Activated gamma-delta T cell (primary cell): ENCODE results near the gene ZNF587B.
A peak's percentile ranks its signal among the peaks of the same experiment; 100 is the strongest.
"Not testable (repeated sequence)": the region's sequence is repeated elsewhere in the genome, so short reads cannot be mapped to it uniquely, and the experiment has no call there.

Source experiments
- DNase-seq: peaks from one replicate; lab custom pipeline; 2025; lab: John Stamatoyannopoulos, UW
- total RNA-seq, 2 donors: gene quantifications; one replicate each; lab custom pipeline; 2026; lab: John Stamatoyannopoulos, UW

Gene ZNF587B
- 47.1 to 75.0 reads per million in 2 donors for total RNA-seq

- no peak for DNase-seq
Observed at GRCh38 chr19:57830071-57830602, at the start of gene ZNF587B. ZNF587B (plus strand) TSS chr19:57830299; CDS start chr19:57830529, 230 bp downstream.

GRCh38 chr19:57786286-57786685 lies 43.8 kb upstream of the ZNF587B start:
- no peak for DNase-seq

DNA sequence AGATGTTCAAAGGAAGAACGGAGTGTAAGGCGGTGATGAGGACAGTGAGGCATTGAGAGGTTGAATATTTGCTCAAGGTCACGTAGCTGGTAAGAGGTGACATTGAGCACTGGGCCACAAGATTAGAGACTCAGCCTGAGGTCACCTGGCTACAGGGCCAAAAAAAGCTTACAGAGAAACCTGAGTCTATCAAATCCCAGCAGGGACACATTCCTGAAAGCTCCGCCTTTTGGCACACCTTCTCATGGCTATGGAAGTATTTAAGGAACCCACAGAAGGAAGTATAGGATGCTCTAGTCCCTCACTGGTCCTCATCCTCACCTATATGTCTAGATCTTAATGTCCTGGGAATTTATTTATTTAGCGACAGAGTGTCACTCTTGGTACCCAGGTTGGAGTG lies 43.2 kb upstream of the ZNF587B start:
- DNase-seq: no peak

- no peak for DNase-seq
Observed at GRCh38 chr19:57788114-57788692, 41.9 kb upstream of the ZNF587B start.

DNA sequence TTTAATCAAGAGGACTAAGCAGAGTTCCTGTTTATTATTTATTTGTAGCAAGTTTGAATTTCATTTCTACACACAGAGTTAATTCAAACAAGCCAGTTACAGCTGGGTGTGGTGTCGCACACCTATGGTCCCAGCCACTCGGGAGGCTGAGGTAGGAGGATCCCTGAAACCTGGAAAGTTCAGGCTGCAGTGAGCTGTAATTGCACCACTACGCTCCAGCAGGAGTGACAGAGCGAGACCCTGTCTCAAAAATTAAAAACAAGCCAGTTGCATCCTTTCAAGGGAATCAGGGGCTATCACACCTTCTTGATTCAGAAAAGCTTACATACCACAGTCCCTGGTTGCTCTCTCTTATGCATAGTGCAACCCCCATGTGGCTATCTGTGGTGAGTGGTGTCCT lies 40.8 kb upstream of the ZNF587B start:
- DNase-seq: no peak

DNA sequence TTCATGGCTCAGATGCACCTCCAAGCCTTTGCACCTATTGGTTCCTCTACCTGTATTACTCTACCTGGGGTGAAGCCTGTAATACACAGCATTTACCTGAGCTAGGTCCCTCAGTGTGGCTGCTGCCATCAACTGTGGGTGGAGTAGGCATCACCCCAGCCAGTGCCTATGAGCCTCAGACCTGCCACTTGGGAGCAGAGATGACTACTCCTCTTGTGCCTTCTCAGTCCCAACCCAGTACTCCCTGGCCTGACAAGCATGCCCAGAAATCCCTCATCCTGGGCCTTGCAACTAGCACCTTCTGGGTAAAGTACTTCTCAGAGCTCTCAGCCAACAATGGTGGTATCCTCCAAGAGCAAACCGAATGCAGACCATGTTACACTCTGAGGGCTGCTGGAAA lies 33.5 kb upstream of the ZNF587B start:
- not testable (repeated sequence) for DNase-seq

DNA sequence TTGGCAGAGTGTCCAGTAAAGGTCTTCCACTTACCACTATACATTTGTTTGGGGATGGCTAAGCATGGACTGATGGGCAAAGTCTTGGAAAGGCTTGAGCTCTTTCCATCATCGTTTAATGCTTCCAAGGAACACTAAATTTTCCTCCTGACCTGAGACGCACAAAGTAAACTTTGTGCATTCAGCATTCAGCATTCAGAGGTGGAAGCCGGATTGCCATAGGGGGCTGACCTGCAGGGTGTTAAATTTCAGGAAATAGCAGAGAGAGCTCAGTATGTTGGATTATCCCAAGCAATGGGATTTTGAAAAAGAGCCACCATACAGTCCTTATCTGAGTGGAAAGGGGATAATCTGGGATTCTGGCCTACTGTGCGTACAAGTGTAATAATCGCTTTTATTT lies 29.4 kb upstream of the ZNF587B start:
- no peak for DNase-seq

DNA sequence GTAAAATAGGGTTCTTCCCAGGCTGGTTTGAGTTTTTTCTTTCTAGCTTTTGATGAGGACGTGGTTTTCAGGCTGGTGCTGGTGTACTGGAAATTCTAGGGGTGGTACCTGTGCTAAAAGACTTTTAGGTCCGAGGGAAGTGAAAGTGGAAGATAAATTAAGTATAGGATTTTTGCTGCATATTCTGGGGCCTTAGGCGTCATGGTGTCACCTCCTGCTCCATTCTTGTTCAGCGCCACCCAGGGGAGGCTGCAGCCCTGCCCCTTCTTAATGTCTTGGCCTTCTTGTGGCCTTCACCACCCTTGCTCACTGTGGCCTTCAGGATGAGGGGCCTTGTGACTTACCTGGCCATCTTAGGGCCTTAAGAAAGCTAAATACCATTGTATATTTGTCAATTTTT lies 27.8 kb upstream of the ZNF587B start:
- no peak for DNase-seq

DNA sequence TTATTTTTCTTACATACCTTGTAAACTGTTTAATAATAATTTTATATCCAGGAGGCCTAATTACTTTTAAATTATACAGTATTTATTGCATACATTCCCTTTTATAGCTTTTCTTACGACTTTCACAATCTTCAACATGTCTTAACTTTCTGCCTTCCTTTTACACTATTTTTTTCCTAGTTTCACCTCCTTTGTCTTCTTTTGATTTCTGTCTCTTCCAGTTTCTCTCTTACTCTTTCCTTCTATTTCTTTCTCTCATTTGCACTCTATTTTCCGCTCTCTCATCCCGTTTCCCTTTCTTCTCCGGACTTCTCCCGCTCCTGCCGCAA lies 26.9 kb upstream of the ZNF587B start:
- no peak for DNase-seq

GRCh38 chr19:57803594-57804325 lies 26.3 kb upstream of the ZNF587B start:
- DNase-seq: no peak

DNA sequence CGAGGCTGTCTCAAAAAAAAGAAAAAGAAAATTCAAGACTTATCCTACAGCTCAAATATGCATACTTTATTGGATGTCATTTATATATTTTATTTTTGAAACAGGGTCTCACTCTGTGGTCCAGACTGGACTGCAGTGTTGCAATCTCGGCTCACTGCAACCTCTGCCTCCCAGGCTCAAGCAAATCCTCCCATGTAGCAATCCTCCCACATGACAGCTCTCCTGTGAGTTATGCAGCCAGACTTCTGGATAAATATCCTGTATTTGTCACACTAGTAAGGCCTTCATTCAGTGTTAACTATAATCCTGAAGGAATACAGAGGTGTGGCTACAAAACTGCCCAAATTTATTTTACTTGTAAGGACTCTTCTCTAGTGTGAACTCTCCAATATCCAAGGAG lies 22.6 kb upstream of the ZNF587B start:
- no peak for DNase-seq

DNA sequence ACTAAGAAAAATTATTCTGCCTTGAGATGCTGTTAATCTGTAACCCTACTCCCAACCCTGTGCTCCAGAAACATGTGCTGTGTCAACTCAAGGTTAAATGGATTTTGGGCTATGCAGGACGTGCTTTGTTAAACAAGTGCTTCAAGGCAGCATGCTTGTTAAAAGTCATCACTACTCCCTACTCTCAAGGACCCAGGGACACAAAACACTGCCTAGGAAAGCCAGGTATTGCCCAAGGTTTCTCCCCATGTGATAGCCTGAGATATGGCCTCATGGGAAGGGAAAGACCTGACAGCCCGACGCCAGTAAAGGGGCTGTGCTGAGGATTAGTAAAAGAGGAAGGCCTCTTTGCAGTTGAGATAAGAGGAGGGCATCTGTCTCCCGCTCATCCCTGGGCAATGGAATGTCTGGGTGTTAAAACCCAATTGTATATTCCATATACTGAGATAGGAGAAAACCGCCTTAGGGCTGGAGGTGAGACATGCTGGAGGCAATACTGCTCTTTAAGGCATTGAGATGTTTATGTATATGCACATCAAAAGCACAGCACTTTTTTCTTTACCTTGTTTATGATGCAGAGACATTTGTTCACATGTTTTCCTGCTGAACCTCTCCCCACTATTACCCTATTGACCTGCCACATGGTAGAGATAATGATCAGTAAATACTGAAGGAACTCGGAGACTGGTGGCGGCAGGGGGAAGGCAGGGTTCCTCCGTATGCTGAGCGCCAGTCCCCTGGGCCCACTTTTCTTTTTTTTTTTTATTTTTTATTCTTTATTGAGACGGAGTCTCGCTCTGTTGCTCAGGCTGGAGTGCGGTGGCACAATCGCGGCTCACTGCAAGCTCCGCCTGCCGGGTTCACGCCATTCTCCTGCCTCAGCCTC lies 19.4 kb upstream of the ZNF587B start:
- DNase-seq: not testable (repeated sequence)

- no peak for DNase-seq
Observed at GRCh38 chr19:57812226-57812625, 17.9 kb upstream of the ZNF587B start.

DNA sequence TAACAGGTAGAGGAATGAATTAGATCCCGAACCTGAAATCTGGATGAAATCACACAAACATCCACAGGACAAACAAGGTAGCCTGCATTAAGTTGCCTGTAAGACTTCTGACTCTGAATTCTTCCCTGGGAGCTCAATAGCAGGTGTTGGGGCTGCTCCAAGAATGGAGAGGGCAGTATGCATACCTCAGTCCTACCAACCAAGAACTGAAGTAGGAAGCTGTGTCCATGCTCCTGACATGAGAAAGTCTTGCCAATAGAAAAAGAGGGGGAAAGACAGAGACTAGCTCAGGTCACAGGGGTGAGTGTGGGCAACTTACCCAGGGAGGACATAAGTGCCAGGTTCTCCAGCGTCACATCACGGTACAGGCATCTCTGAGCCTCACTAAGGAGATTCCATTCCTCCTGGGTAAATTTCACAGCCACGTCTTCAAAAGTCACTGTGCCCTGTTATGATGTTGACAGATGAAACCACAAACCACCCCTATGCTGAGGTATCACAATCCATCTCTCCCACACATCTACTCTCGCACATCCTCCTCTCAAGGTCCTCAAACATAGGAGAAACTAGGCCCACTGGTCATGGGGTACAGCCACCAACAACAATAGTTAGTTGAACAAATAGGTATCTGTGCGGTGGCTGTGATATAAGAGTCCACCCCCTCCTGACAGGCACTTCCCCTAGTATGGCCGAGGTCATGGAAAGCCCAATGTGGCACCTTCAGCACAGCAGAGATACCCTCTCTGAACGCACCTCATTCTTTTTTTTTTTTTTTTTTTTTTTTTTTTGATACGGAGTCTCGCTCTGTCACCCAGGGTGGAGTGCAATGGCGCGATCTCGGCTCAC lies 16.9 kb upstream of the ZNF587B start:
- DNase-seq: not testable (repeated sequence)

DNA sequence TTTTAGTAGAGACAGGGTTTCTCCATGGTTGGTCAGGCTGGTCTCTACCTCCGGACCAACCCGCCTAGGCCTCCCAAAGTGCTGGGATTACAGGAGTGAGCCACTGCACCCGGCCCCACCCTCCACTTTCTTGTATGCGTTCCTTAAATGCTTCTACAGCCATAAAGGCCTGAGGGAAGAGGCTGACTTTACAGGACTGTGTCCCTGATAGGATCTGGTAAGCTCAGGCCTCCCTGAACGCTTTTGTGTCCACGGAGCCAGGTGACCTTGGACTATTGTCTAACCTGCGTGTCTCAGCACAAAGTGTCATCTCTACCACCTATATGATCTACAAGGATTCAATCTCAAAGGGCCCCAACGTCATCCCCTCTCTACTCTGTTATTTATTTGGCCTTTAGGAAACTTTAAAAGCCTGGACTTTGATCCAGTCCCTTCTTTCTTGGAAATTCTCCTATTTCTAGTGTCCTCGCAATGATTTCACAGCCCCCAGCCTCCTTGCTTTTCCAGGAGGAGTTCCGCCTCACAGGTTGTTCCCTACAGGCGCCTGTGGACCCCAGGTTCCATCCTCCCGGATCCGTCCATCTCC lies 16.1 kb upstream of the ZNF587B start:
- no peak for DNase-seq

- peak; percentile 18 for DNase-seq
Observed at GRCh38 chr19:57814505-57815246, 15.4 kb upstream of the ZNF587B start, which contains the start of gene ZNF552. ZNF552 (minus strand) TSS chr19:57814913; CDS start chr19:57814743, 170 bp downstream.

DNA sequence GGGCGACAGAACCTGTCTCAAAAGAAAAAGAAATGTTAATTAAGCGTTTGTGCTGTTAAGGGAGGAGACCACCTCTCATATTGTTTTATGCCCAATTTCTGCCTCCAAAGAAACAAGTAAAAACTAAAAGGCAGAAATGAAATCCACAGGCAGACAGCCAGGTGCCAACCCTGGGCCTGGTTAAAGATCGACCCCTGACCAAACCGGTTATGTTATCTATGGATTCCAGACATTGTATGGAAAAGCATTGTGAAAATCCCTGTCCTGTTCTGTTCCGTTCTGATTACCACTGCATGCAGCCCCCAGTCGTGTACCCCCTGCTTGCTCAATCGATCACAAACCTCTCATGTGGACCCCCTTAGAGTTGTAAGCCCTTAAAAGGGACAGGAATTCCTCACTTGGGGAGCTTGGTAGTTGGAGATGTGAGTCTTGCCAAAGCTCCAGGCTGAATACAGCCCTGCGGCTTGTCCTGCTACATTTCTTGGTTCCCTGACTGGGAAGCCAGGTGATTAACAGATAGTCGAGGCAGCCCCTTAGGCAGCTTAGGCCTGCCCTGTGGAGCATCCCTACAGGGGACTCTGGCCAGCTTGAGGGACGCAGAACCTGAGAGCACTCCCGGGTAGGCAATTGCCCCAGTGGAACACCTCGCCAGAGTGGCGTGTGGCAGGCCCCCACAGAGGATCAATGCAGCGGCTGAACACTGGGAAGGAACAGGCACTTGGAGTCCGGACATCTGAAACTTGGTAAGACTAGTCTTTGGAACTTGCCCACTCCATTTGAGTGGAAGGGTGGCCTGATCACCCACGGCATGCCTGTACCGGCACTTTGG lies 14.6 kb upstream of the ZNF587B start:
- no peak for DNase-seq

GRCh38 chr19:57816652-57817051 lies 13.4 kb upstream of the ZNF587B start:
- DNase-seq: no peak

GRCh38 chr19:57817976-57818375 lies 12.1 kb upstream of the ZNF587B start:
- DNase-seq: no peak
